Lower leg skin (tissue), 3 donors: ENCODE measurements around the gene UQCRQ.

Experiments
- CTCF ChIP-seq, 3 donors: fragments of 450-650 bp; IDR thresholded peaks; one replicate each; pipeline ENCODE4 v1.5.1; 2016; ENCODE audit warnings: antibody characterized with exemption in 3 of 3, mild to moderate bottlenecking in 3 of 3, moderate library complexity in 2 of 3
- POLR2A ChIP-seq, 2 donors: fragments of 450-650 bp; IDR thresholded peaks; one replicate each; pipeline ENCODE4 v1.6.1; 2016 to 2017; ENCODE audit warnings: antibody characterized with exemption in 2 of 2, mild to moderate bottlenecking in 1 of 2, moderate library complexity in 1 of 2

- TF ChIP-seq CTCF (IDR thresholded peaks at IDR 0.05) (no peak), POLR2A (IDR thresholded peaks at IDR 0.05) (no peak)
Measured at GRCh38 chr5:132896685-132897084, 30.2 kb downstream of the UQCRQ start.
